Hepatocyte (in vitro differentiated cells): ENCODE data around the gene TMPRSS12. TPM values are rescaled to one million over a fixed set of nuclear protein-coding genes. Genes with fewer than 3 reads are reported as not detected.

Experiments
- DNase-seq: peaks from one replicate; pipeline ENCODE4 v3.0.0-alpha.2; 2016; ENCODE audit warnings: low spot score
- H2AFZ ChIP-seq: fragments of 200-600 bp; sonication (generic); 2 replicates; pipeline ENCODE4 v1.6.0; 2016; ENCODE audit warnings: antibody characterized with exemption, mild to moderate bottlenecking
- H3K27ac ChIP-seq: fragments of 200-600 bp; sonication (generic); 2 replicates; pipeline ENCODE4 v1.5.1; 2016; ENCODE audit warnings: mild to moderate bottlenecking
- H3K27me3 ChIP-seq: fragments of 200-600 bp; sonication (generic); 2 replicates; pipeline ENCODE4 v1.6.1; 2016
- H3K36me3 ChIP-seq: fragments of 200-600 bp; sonication (generic); replicated peaks from 2 replicates; pipeline ENCODE4 v1.5.1; 2016; ENCODE audit warnings: low read depth; ENCODE audit not compliant: insufficient read depth
- H3K4me1 ChIP-seq: fragments of 200-600 bp; sonication (generic); 2 replicates; pipeline ENCODE4 v1.5.1; 2016; ENCODE audit warnings: mild to moderate bottlenecking, moderate library complexity; ENCODE audit not compliant: insufficient read depth
- H3K4me2 ChIP-seq: fragments of 200-600 bp; sonication (generic); 2 replicates; pipeline ENCODE4 v1.6.0; 2016
- H3K4me3 ChIP-seq: fragments of 200-600 bp; sonication (generic); 2 replicates; pipeline ENCODE4 v1.5.1; 2016; ENCODE audit warnings: mild to moderate bottlenecking
- H3K79me2 ChIP-seq: fragments of 200-600 bp; sonication (generic); 2 replicates; pipeline ENCODE4 v1.6.0; 2017; ENCODE audit warnings: mild to moderate bottlenecking
- H3K9me2 ChIP-seq: fragments of 200-600 bp; sonication (generic); replicated peaks from 2 replicates; pipeline ENCODE4 v1.6.0; 2017; ENCODE audit warnings: mild to moderate bottlenecking; ENCODE audit not compliant: insufficient read depth
- H3K9me3 ChIP-seq: fragments of 200-600 bp; sonication (generic); 2 replicates; pipeline ENCODE4 v1.5.1; 2016; ENCODE audit warnings: low read depth, mild to moderate bottlenecking
- H4K20me1 ChIP-seq: fragments of 200-600 bp; sonication (generic); 2 replicates; pipeline ENCODE4 v1.6.0; 2016; ENCODE audit warnings: mild to moderate bottlenecking; ENCODE audit not compliant: insufficient read depth, poor library complexity, severe bottlenecking
- EZH2 ChIP-seq: fragments of 200-600 bp; sonication (generic); IDR thresholded peaks from 2 replicates; pipeline ENCODE4 v1.6.1; 2016; ENCODE audit warnings: antibody characterized with exemption, mild to moderate bottlenecking, borderline replicate concordance
- EZH2phosphoT487 ChIP-seq: fragments of 200-600 bp; sonication (generic); IDR thresholded peaks from one replicate; pipeline ENCODE4 v1.6.1; 2018; ENCODE audit warnings: antibody characterized with exemption, mild to moderate bottlenecking, low read depth, moderate library complexity; ENCODE audit not compliant: unreplicated experiment, severe bottlenecking
- WGBS: methylation state at CpG from one replicate; pipeline ENCODE4 v1.1.6; 2016; ENCODE audit warnings: low lambda C conversion rate; ENCODE audit errors: missing lambda C conversion rate; 5-methylcytosine and 5-hydroxymethylcytosine counted together
- polyA plus RNA-seq: library from polyadenylated mRNA; unstranded; fragments of >200 nt; fragmentation: Nextera tagmentation; extraction: Ambion mirVana; gene quantifications from 2 replicates; pipeline ENCODE4 v1.2.1, GENCODE V29; 2016
- total RNA-seq: library from RNA; depleted of rRNA; stranded (reverse); fragments of >200 nt; gene quantifications from 2 replicates; pipeline ENCODE4 v1.2.3, GENCODE V29; 2014
- TF ChIP-seq, protein P1 (sequence below): fragments of 200-600 bp; sonication (generic); IDR thresholded peaks from 2 replicates; pipeline ENCODE4 v1.5.1; 2016; ENCODE audit warnings: antibody characterized with exemption, mild to moderate bottlenecking; ENCODE audit not compliant: poor library complexity

The TMPRSS12 gene
- total and polyA plus RNA-seq, 2 experiments from 2014 or later: not detected

DNA sequence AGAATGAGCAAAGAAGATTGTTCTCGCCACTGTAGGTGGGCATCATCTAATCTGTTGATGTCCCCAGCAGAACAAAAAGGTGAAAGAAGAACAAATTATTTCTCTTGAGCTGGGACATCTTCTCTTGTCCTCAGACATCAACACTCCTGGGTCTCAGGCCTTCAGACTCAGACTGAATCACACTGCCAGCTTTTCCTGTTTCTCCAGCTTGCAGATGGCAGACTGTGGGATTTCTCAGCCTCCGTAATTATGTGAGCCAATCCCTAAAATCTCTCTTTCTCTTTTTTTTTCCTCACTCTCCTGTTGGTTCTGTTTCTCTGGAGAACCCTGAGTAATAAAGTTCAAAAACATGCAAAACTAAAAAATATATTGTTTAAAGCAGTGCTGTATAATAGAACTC lies 3.7 kb upstream of the TMPRSS12 start:
- H3K4me2 ChIP-seq: no peak overlapping the region
- H3K4me1 ChIP-seq: no peaks in the 10 kb centered on the region
- H3K36me3 ChIP-seq: no peaks in the 10 kb centered on the region
- no peak for DNase-seq
- H4K20me1 ChIP-seq: no peaks in the 10 kb centered on the region
- no peak overlapping the region for H2AFZ ChIP-seq
- WGBS: 90% methylated on average over 2 of the region's 2 CpGs
- H3K79me2 ChIP-seq: no peaks in the 10 kb centered on the region
- H3K4me3 ChIP-seq: no peak overlapping the region
- H3K27me3 ChIP-seq: no peaks in the 10 kb centered on the region
- no peak for TF ChIP-seq EZH2
- TF ChIP-seq, protein P1, sequence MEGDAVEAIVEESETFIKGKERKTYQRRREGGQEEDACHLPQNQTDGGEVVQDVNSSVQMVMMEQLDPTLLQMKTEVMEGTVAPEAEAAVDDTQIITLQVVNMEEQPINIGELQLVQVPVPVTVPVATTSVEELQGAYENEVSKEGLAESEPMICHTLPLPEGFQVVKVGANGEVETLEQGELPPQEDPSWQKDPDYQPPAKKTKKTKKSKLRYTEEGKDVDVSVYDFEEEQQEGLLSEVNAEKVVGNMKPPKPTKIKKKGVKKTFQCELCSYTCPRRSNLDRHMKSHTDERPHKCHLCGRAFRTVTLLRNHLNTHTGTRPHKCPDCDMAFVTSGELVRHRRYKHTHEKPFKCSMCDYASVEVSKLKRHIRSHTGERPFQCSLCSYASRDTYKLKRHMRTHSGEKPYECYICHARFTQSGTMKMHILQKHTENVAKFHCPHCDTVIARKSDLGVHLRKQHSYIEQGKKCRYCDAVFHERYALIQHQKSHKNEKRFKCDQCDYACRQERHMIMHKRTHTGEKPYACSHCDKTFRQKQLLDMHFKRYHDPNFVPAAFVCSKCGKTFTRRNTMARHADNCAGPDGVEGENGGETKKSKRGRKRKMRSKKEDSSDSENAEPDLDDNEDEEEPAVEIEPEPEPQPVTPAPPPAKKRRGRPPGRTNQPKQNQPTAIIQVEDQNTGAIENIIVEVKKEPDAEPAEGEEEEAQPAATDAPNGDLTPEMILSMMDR: no peak
- TF ChIP-seq EZH2phosphoT487: no peak
- H3K27ac ChIP-seq: no peak overlapping the region
- no peaks in the 10 kb centered on the region for H3K9me2 ChIP-seq
- H3K9me3 ChIP-seq: no peaks in the 10 kb centered on the region

DNA sequence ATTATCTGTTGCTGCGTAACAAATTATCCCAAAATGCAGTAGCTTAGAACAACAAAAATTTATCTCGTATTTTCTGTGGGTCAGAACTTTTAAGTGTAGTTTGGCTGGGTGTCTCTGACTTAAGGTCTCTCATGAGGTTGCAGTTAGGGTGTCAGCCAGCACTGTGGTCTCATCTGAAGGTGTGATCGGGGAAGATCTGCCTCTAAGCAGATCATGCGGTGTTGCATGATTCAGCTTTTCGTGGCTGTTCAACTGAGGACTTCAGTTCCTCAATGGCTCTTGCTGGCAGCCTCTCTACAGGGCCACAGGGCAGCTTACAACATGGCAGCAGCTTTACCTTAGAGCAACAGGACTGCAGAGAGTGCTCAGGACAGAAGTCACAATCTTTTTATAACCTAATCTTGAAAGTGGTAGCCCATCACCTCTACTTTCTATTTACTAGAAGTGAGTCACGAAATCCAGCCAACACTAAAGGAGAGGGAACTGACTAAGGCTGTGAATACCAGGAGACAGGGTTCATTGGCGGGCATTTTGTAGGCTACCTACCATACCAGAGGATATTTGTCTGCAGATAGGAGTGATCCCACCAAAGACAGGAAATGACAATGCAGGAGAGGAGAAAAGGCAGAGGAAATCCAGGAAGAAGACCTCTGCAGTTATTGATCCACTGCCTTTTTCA lies 1.8 kb upstream of the TMPRSS12 start:
- Histone ChIP-seq H3K4me1 (no peaks in the 10 kb centered on the region), H3K4me3 (no peak overlapping the region), H3K9me2 (no peaks in the 10 kb centered on the region), H3K27ac (no peak overlapping the region), H4K20me1 (no peaks in the 10 kb centered on the region), H2AFZ (no peak overlapping the region), H3K9me3 (no peaks in the 10 kb centered on the region), H3K79me2 (no peaks in the 10 kb centered on the region), H3K36me3 (no peaks in the 10 kb centered on the region), H3K4me2 (no peak overlapping the region), H3K27me3 (no peaks in the 10 kb centered on the region)
- DNase-seq: no peak
- TF ChIP-seq, protein P1: no peak
- no peak for TF ChIP-seq EZH2phosphoT487
- TF ChIP-seq EZH2: no peak
- WGBS: 97% methylated on average over 7 of the region's 7 CpGs

DNA sequence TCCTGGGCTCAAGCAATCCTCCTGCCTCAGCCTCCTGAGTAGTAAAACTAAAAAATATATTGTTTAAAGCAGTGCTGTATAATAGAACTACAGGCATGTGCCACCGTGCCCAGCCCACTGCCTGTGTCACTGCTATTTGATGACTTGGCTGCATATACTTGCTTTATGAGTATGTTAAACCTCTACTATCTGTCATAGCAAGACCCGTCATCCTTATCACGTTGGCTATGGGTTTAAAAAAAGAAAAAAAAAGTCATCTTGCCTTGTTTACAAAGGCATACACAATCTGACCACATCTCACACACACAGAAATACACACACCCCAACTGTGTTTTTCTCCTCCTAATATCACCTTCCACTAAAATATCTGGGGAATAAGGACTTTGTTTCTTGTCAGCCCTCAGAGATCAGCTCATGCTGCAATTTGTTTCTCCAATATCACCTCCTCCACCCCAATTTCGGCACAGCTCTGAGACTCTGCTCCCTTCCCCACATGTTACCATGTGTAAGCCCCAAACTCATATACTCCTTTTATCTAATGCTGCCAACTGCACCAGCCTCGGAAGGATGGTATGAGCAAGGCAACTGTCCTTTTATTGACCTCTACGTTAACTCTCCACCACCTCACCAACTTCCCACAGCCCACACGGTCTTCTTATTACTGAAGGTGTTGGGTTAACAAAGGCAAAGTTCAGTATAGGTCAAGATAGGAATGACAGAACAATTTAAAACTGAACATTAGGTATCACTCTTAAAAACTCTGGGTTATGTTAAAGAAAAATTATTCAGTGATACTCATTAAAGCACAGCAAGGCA lies 802 bp upstream of the TMPRSS12 start:
- Histone ChIP-seq H3K4me1 (no peaks in the 10 kb centered on the region), H3K9me3 (no peaks in the 10 kb centered on the region), H3K79me2 (no peaks in the 10 kb centered on the region), H4K20me1 (no peaks in the 10 kb centered on the region), H3K9me2 (no peaks in the 10 kb centered on the region), H3K36me3 (no peaks in the 10 kb centered on the region), H3K4me3 (no peak overlapping the region), H3K4me2 (no peak overlapping the region), H2AFZ (no peak overlapping the region), H3K27ac (peak overlapping the region; percentile 57), H3K27me3 (no peaks in the 10 kb centered on the region)
- no peak for DNase-seq
- WGBS: 52% methylated on average over 7 of the region's 7 CpGs
- TF ChIP-seq EZH2: no peak
- TF ChIP-seq EZH2phosphoT487: no peak
- TF ChIP-seq, protein P1: no peak
